ENCODE data around the gene EFCAB11.

DNA sequence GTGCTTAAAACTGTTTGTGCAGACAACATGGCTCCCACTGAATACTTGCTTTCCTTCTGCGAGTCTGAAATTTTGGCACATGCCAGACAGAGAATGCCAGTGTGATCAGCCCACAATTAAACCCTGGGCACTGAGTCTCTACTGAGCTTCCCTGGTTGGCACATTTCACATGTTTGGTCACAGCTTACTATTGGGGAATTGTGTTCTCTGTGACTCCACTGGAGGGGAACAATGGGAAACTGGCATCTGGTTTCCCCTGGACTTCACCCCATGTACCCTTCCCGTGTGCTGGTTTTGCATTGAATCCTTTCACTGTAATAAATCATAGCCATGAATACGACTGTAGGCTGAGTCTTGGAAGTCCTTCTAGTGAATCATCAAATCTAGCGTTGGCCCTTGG lies 64.9 kb downstream of the EFCAB11 start:
- TF ChIP-seq, protein P1, sequence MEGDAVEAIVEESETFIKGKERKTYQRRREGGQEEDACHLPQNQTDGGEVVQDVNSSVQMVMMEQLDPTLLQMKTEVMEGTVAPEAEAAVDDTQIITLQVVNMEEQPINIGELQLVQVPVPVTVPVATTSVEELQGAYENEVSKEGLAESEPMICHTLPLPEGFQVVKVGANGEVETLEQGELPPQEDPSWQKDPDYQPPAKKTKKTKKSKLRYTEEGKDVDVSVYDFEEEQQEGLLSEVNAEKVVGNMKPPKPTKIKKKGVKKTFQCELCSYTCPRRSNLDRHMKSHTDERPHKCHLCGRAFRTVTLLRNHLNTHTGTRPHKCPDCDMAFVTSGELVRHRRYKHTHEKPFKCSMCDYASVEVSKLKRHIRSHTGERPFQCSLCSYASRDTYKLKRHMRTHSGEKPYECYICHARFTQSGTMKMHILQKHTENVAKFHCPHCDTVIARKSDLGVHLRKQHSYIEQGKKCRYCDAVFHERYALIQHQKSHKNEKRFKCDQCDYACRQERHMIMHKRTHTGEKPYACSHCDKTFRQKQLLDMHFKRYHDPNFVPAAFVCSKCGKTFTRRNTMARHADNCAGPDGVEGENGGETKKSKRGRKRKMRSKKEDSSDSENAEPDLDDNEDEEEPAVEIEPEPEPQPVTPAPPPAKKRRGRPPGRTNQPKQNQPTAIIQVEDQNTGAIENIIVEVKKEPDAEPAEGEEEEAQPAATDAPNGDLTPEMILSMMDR (IDR thresholded peaks at IDR 0.05): no peak
- TF ChIP-seq POLR2A (IDR thresholded peaks at IDR 0.05): no peak
